ENCODE results near the gene AJM1.
A peak's percentile ranks its signal among the peaks of the same experiment; 100 is the strongest.
"Not testable (repeated sequence)": the region's sequence is repeated elsewhere in the genome, so short reads cannot be mapped to it uniquely, and the experiment has no call there.

The AJM1 gene

GRCh38 chr9:136802321-136802720 is 40.0 kb upstream of the AJM1 start:
- Histone ChIP-seq H3K4me1 (ENCODE audit: control insufficient read depth, insufficient read depth, low read length) (0 out of 2 replicates have a peak, but pooled peaks cover 3% of the 10 kb centered on the region), H3K27me3 (ENCODE audit: control insufficient read depth, insufficient read depth, low read length) (peaks cover 21% of the 10 kb centered on the region), H3K27ac (ENCODE audit: low read depth, low read length) (no peak overlapping the region), H3K36me3 (ENCODE audit: control insufficient read depth, insufficient read depth, low read length) (0 out of 2 replicates have a peak, but pooled peaks cover 6% of the 10 kb centered on the region), H3K9ac (ENCODE audit: low read depth, low read length) (no peak overlapping the region), H3K4me3 (ENCODE audit: low read depth, low read length) (no peak overlapping the region), H3K9me3 (ENCODE audit: control insufficient read depth, insufficient read depth, low read length) (no peaks in the 10 kb centered on the region)

- H3K9me3 ChIP-seq (ENCODE audit: control insufficient read depth, insufficient read depth, low read length); H3K4me3 ChIP-seq (ENCODE audit: low read depth, low read length); H3K4me1 ChIP-seq (ENCODE audit: control insufficient read depth, insufficient read depth, low read length); H3K27ac ChIP-seq (ENCODE audit: low read depth, low read length); H3K9ac ChIP-seq (ENCODE audit: low read depth, low read length); H3K36me3 ChIP-seq (ENCODE audit: control insufficient read depth, insufficient read depth, low read length): not testable (repeated sequence)
- H3K27me3 ChIP-seq (ENCODE audit: control insufficient read depth, insufficient read depth, low read length): peaks cover 21% of the 10 kb centered on the region
Observed at GRCh38 chr9:136803009-136803550, 39.2 kb upstream of the AJM1 start.

- Histone ChIP-seq H3K9ac (ENCODE audit: low read depth, low read length) (no peak overlapping the region), H3K36me3 (ENCODE audit: control insufficient read depth, insufficient read depth, low read length) (0 out of 2 replicates have a peak, but pooled peaks cover 6% of the 10 kb centered on the region), H3K9me3 (ENCODE audit: control insufficient read depth, insufficient read depth, low read length) (no peaks in the 10 kb centered on the region), H3K27ac (ENCODE audit: low read depth, low read length) (no peak overlapping the region), H3K4me1 (ENCODE audit: control insufficient read depth, insufficient read depth, low read length) (0 out of 2 replicates have a peak, but pooled peaks cover 3% of the 10 kb centered on the region), H3K27me3 (ENCODE audit: control insufficient read depth, insufficient read depth, low read length) (peaks cover 16% of the 10 kb centered on the region), H3K4me3 (ENCODE audit: low read depth, low read length) (no peak overlapping the region)
Observed at GRCh38 chr9:136803551-136804508, 38.4 kb upstream of the AJM1 start.

- Histone ChIP-seq H3K9me3 (ENCODE audit: control insufficient read depth, insufficient read depth, low read length) (no peaks in the 10 kb centered on the region), H3K9ac (ENCODE audit: low read depth, low read length) (no peak overlapping the region), H3K4me1 (ENCODE audit: control insufficient read depth, insufficient read depth, low read length) (peaks cover 6% of the 10 kb centered on the region; the same call in 1 of the 2 replicates), H3K36me3 (ENCODE audit: control insufficient read depth, insufficient read depth, low read length) (peaks cover 8% of the 10 kb centered on the region), H3K27ac (ENCODE audit: low read depth, low read length) (no peak overlapping the region), H3K27me3 (ENCODE audit: control insufficient read depth, insufficient read depth, low read length) (peaks cover 8% of the 10 kb centered on the region), H3K4me3 (ENCODE audit: low read depth, low read length) (no peak overlapping the region)
Observed at GRCh38 chr9:136804509-136805206, 37.6 kb upstream of the AJM1 start.

GRCh38 chr9:136805207-136805740 is 37.0 kb upstream of the AJM1 start:
- Histone ChIP-seq H3K27ac (ENCODE audit: low read depth, low read length) (no peak overlapping the region), H3K4me1 (ENCODE audit: control insufficient read depth, insufficient read depth, low read length) (peaks cover 12% of the 10 kb centered on the region; the same call in 1 of the 2 replicates), H3K4me3 (ENCODE audit: low read depth, low read length) (no peak overlapping the region), H3K9ac (ENCODE audit: low read depth, low read length) (no peak overlapping the region), H3K27me3 (ENCODE audit: control insufficient read depth, insufficient read depth, low read length) (peaks cover 6% of the 10 kb centered on the region; the same call in 1 of the 2 replicates), H3K36me3 (ENCODE audit: control insufficient read depth, insufficient read depth, low read length) (peaks cover 14% of the 10 kb centered on the region), H3K9me3 (ENCODE audit: control insufficient read depth, insufficient read depth, low read length) (no peaks in the 10 kb centered on the region)

GRCh38 chr9:136806067-136806466 is 36.2 kb upstream of the AJM1 start:
- no peak overlapping the region for H3K27ac ChIP-seq (ENCODE audit: low read depth, low read length)
- H3K36me3 ChIP-seq (ENCODE audit: control insufficient read depth, insufficient read depth, low read length): peaks cover 17% of the 10 kb centered on the region
- H3K4me1 ChIP-seq (ENCODE audit: control insufficient read depth, insufficient read depth, low read length): peaks cover 12% of the 10 kb centered on the region; the same call in 1 of the 2 replicates
- no peak overlapping the region for H3K9ac ChIP-seq (ENCODE audit: low read depth, low read length)
- H3K9me3 ChIP-seq (ENCODE audit: control insufficient read depth, insufficient read depth, low read length): no peaks in the 10 kb centered on the region
- H3K27me3 ChIP-seq (ENCODE audit: control insufficient read depth, insufficient read depth, low read length): peaks cover 6% of the 10 kb centered on the region; the same call in 1 of the 2 replicates
- H3K4me3 ChIP-seq (ENCODE audit: low read depth, low read length): no peak overlapping the region

- Histone ChIP-seq H3K27me3 (ENCODE audit: control insufficient read depth, insufficient read depth, low read length) (peaks cover 6% of the 10 kb centered on the region; the same call in 1 of the 2 replicates), H3K4me3 (ENCODE audit: low read depth, low read length) (peak overlapping the region; percentile 85), H3K36me3 (ENCODE audit: control insufficient read depth, insufficient read depth, low read length) (peaks cover 21% of the 10 kb centered on the region), H3K27ac (ENCODE audit: low read depth, low read length) (no peak overlapping the region), H3K9me3 (ENCODE audit: control insufficient read depth, insufficient read depth, low read length) (no peaks in the 10 kb centered on the region), H3K9ac (ENCODE audit: low read depth, low read length) (no peak overlapping the region), H3K4me1 (ENCODE audit: control insufficient read depth, insufficient read depth, low read length) (peaks cover 9% of the 10 kb centered on the region; the same call in 1 of the 2 replicates)
Observed at GRCh38 chr9:136806631-136807201, 35.6 kb upstream of the AJM1 start.

GRCh38 chr9:136807281-136808074 is 34.8 kb upstream of the AJM1 start, which contains the start of gene RABL6:
Gene RABL6, plus strand, starts transcription at chr9:136807948. Its CDS starts 249 bp downstream, at chr9:136808197.
- Histone ChIP-seq H3K4me1 (ENCODE audit: control insufficient read depth, insufficient read depth, low read length) (peaks cover 9% of the 10 kb centered on the region; the same call in 1 of the 2 replicates), H3K36me3 (ENCODE audit: control insufficient read depth, insufficient read depth, low read length) (peaks cover 26% of the 10 kb centered on the region), H3K27me3 (ENCODE audit: control insufficient read depth, insufficient read depth, low read length) (peaks cover 1% of the 10 kb centered on the region; the same call in 1 of the 2 replicates), H3K27ac (ENCODE audit: low read depth, low read length) (peak within 1 kb of the TSS; percentile 89), H3K9me3 (ENCODE audit: control insufficient read depth, insufficient read depth, low read length) (no peaks in the 10 kb centered on the region), H3K4me3 (ENCODE audit: low read depth, low read length) (peak within 1 kb of the TSS; percentile 85), H3K9ac (ENCODE audit: low read depth, low read length) (peak within 1 kb of the TSS; percentile 85)

GRCh38 chr9:136808075-136808805 is 34.0 kb upstream of the AJM1 start:
- Histone ChIP-seq H3K9me3 (ENCODE audit: control insufficient read depth, insufficient read depth, low read length) (no peaks in the 10 kb centered on the region), H3K36me3 (ENCODE audit: control insufficient read depth, insufficient read depth, low read length) (peaks cover 31% of the 10 kb centered on the region), H3K9ac (ENCODE audit: low read depth, low read length) (peak overlapping the region; percentile 85), H3K27me3 (ENCODE audit: control insufficient read depth, insufficient read depth, low read length) (no peaks in the 10 kb centered on the region), H3K4me1 (ENCODE audit: control insufficient read depth, insufficient read depth, low read length) (peaks cover 9% of the 10 kb centered on the region; the same call in 1 of the 2 replicates), H3K4me3 (ENCODE audit: low read depth, low read length) (peak overlapping the region; percentile 85), H3K27ac (ENCODE audit: low read depth, low read length) (peak overlapping the region; percentile 89)

All from HUES48 (cell line).